Cardiac septum (tissue), 1 donor: ENCODE results near the gene KCNN1. TPM values are rescaled to one million over a fixed set of nuclear protein-coding genes. Genes with fewer than 3 reads are reported as not detected.

ENCODE experiments used
- total RNA-seq: library from RNA; stranded (reverse); fragmentation: NEBNext Ultra II Directional; extraction: Animal tissue kit (Norgen Biotek cat#: 25700); gene quantifications from one replicate; pipeline ENCODE4 v1.2.1, GENCODE V29; 2021
- donor health status: DM: no; HTN: no; CAD: no.

Gene KCNN1
- total RNA-seq, 1 donor from 2014 or later = 0.19 TPM

Other genes starting within 250 kb of the KCNN1 start
- gene MAP1S, start 247.6 kb upstream of the KCNN1 start, total RNA-seq = 27.5 TPM
- gene FCHO1, start 215.6 kb upstream of the KCNN1 start, total RNA-seq = 1.0 TPM
- gene B3GNT3, start 172.0 kb upstream of the KCNN1 start, total RNA-seq = not detected
- not detected for gene INSL3, start 145.6 kb upstream of the KCNN1 start, total RNA-seq
- gene JAK3, start 119.1 kb upstream of the KCNN1 start, total RNA-seq = 6.2 TPM
- 669 TPM for gene RPL18A, start 107.2 kb upstream of the KCNN1 start, total RNA-seq
- not detected for gene SLC5A5, start 95.2 kb upstream of the KCNN1 start, total RNA-seq
- 71.3 TPM for gene CCDC124, start 34.1 kb upstream of the KCNN1 start, total RNA-seq
- 9.2 TPM for gene ARRDC2, start 41.1 kb downstream of the KCNN1 start, total RNA-seq
- gene IL12RB1, start 119.8 kb downstream of the KCNN1 start, total RNA-seq = 0.35 TPM
- gene MAST3, start 130.7 kb downstream of the KCNN1 start, total RNA-seq = 5.2 TPM
- 28.3 TPM for gene PIK3R2, start 186.1 kb downstream of the KCNN1 start, total RNA-seq
- 14.6 TPM for gene IFI30, start 206.7 kb downstream of the KCNN1 start, total RNA-seq
- 14.6 TPM for gene MPV17L2, start 226.1 kb downstream of the KCNN1 start, total RNA-seq
- gene RAB3A, start 236.9 kb downstream of the KCNN1 start, total RNA-seq = 21.7 TPM